Hepatocyte (in vitro differentiated cells): ENCODE results near the gene ULBP2.
"Not testable (repeated sequence)": the region's sequence is repeated elsewhere in the genome, so short reads cannot be mapped to it uniquely, and the experiment has no call there.

Source experiments
- EZH2phosphoT487 ChIP-seq: fragments of 200-600 bp; sonication (generic); IDR thresholded peaks from one replicate; pipeline ENCODE4 v1.6.1; 2018; ENCODE audit warnings: antibody characterized with exemption, mild to moderate bottlenecking, low read depth, moderate library complexity; ENCODE audit not compliant: unreplicated experiment, severe bottlenecking
- TF ChIP-seq, protein P1 (sequence below): fragments of 200-600 bp; sonication (generic); IDR thresholded peaks from 2 replicates; pipeline ENCODE4 v1.5.1; 2016; ENCODE audit warnings: antibody characterized with exemption, mild to moderate bottlenecking; ENCODE audit not compliant: poor library complexity

GRCh38 chr6:149967999-149968398 is 26.2 kb downstream of the ULBP2 start:
- TF ChIP-seq, protein P1, sequence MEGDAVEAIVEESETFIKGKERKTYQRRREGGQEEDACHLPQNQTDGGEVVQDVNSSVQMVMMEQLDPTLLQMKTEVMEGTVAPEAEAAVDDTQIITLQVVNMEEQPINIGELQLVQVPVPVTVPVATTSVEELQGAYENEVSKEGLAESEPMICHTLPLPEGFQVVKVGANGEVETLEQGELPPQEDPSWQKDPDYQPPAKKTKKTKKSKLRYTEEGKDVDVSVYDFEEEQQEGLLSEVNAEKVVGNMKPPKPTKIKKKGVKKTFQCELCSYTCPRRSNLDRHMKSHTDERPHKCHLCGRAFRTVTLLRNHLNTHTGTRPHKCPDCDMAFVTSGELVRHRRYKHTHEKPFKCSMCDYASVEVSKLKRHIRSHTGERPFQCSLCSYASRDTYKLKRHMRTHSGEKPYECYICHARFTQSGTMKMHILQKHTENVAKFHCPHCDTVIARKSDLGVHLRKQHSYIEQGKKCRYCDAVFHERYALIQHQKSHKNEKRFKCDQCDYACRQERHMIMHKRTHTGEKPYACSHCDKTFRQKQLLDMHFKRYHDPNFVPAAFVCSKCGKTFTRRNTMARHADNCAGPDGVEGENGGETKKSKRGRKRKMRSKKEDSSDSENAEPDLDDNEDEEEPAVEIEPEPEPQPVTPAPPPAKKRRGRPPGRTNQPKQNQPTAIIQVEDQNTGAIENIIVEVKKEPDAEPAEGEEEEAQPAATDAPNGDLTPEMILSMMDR = not testable (repeated sequence)
- not testable (repeated sequence) for TF ChIP-seq EZH2phosphoT487
